ENCODE data around the gene LARP4B.
"Not testable (repeated sequence)": the region's sequence is repeated elsewhere in the genome, so short reads cannot be mapped to it uniquely, and the experiment has no call there.

Gene LARP4B

DNA sequence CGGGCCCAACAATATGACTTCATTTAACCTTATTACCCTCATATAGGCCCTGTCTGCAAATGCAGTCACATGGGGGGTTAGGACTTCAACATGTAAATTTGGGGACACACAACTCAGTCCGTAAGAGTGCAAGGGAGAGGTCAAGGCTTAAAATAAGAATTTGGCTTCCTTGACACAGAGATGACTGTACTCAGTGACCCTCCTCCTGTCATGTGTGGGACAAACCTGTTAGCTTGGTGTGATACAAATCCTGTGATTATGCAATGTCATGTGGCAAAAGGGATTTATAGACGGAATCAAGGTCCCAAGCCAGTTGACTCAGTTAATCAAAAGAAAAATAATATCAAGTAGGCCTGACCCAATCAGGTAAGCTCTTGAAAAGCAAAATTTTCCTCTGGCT is 30.8 kb upstream of the LARP4B start:
- intact Hi-C loops (cut with DNase I), result no loop called here

DNA sequence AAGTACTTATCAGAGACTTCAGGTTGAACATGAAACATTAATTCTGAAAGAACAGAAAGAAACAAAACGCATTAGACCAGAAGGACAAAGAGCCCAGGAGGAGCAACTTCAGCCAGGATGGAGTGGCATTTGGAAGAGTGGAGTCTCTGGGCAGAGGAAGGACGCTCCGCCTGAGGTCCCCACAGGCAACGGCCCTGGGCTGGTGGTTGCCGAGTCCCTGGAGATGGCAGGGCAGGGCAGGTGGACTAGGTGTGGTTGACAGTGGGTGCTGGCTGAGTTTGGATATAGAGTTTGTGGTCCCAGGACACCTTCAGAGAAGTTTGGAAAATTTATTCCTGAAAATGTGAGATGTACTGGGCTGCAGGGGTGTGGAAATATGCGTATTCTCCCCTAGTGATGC is 27.4 kb upstream of the LARP4B start:
- intact Hi-C loops (cut with DNase I), result no loop called here
- DNase-seq, result peak in 3 of 10 donors; percentile 32 to 57 (median 55)

More for the DNA sequence above, 30.8 kb upstream of the LARP4B start:
- DNase-seq, result peak in 1 of 10 donors; percentile 2

DNA sequence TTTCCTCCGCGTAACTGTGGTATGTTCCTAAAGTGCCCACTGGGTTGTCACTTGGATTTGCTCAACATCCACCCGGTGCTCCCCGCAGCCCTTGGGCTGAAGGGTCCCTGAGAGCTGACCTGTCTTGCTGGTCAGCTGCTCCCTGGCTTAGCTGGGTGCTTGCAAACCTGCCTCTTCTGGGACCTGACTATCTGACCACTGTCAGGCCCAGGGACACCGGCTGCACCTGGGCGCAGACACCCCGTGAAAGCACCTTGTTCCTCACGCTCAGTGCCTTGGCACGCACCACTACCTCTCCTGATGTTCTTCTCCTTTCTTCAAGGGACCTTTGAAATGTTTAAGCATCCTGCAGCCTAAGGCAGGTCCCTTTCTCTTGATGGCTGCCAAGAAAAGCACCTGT is 26.6 kb upstream of the LARP4B start:
- intact Hi-C loops (cut with DNase I), result no loop called here
- DNase-seq, result peak in 3 of 10 donors; percentile 42 to 69 (median 47)

DNA sequence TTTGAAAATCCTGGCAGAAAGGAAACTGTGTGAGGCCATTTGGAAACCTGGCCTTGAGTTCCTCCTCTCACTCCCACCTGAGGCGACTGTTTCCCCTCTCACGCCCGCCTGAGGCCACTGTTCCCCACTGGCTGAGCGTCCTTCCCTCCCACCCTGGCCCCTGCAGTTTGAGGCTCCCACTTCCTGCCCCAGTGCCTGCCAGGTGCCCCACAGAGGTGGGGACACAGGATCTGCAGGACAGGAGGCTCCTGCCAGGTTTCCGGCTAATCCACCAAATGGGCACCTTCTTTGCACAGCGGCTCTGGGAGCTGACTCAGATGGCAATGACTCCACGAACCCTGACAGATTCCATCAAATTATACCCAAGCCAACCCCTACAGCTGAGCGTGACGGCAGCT is 24.3 kb upstream of the LARP4B start:
- peak in 3 of 10 donors; percentile 21 to 49 (median 43) for DNase-seq
- intact Hi-C loops (cut with DNase I), result no loop called here

DNA sequence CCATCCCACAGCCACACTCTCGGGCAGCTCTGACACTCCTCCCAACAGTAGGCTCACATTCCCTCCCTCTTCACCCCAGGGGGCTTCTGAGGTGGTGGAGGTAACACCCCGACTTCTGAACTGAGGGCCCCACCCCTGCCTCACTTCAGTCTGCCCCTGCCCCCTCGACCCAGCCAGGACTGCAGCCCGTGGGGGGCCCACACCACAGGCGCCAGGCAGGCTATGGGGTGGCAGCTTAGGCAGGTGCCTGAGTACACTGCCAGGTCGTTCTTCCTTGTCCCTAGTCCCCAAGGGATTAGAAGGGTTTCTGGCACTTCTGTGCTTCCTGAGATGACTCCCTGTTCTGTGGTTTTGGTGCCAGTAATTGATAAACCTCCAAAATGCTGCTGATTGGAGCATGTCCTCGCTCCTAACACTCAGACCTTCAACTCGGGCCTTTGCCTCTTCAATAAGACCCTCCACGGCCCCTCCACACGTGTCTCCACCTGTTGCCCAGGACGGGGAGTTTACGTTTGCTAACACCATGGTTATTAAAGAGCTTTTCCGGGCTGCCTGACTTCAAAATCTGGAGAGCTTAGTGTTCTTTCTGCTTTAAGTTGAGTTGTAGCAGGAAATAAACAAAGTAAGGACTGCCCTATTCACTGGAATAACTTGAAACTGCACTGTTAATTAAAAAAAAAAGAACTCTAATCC is 23.8 kb upstream of the LARP4B start:
- peak in 3 of 10 donors; percentile 37 to 61 (median 38) for DNase-seq
- intact Hi-C loops (cut with DNase I), result no loop called here

DNA sequence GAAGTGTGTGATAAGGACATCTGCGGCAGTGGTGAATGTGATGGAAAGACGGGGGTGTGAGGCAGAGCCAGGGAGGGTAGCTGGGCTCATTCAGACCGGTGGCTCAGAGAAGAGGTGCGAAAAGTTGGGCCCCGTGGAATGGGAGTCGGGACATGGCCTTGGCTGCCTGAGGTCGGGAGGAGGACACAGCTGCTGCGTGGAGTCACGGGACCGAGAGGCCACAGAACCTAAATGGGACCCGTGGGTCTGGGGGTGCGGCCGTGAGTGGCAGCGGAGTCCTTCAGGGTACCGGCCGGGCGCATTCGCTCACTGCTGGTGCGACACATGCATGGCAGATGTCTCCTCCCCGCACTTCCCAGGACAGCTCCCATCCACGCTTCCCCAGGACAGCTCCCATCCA is 22.9 kb upstream of the LARP4B start:
- peak in 3 of 10 donors; percentile 42 to 62 (median 49) for DNase-seq
- intact Hi-C loops (cut with DNase I), result no loop called here

DNA sequence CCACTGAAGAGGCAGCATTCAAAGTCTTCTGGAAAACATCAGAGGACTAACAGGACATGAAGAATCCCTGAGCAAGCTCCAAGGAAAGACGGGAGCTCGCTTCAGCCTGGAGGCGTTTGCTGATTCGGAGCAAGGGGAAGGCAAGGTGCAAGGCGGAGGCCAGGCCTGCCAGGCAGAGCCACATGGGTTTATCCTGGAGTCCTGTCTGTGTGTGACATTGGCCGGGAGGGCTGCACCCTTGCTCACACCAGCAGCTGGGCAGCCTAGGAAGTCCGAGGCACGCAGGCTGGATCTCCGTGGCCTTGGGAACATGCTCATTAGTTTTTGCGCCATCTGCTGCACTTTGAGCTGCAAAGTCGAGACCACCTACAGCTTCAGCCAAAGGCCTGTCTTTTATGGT is 22.3 kb upstream of the LARP4B start:
- intact Hi-C loops (cut with DNase I), result no loop called here

DNA sequence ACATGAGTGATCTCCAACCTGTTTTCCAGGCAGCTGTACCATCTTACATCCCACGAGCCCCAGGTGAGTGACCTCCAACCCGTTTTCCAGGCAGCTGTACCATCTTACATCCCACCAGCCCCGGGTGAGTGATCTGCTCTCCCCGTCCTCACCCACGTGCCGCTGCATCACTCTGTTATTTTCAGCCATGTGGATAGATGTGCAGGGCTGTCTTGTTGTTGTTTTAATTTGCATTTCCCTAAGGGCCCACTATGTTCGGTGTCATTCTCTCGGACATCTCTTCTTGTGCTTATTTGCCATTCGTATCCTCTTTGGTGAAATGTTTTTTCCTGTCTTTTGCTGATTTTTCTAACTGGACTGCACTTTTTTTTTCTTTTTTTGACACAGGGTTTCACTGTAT is 17.9 kb upstream of the LARP4B start:
- intact Hi-C loops (cut with DNase I), result no loop called here
- DNase-seq, result peak in 2 of 10 donors; percentile 8 to 47

More for the DNA sequence above, 22.3 kb upstream of the LARP4B start:
- DNase-seq, result peak in 2 of 10 donors; percentile 42 to 53

DNA sequence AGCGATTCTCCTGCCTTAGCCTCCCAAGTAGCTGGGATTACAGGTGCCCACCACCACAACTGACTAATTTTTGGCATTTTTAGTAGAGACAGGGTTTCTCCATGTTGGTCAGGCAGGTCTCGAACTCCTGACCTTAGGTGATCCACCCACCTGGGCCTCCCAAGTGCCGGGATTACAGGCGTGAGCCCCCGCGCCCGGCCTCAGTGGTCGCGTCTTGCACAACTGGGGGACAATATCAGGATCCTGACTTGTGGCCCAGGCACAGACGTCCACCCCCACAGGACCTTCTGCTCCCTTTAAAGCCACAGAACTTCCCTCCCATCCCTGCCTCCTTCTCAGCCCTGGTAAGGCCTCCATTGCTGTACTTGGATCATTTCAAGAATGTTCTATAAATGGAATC is 16.8 kb upstream of the LARP4B start:
- peak in 3 of 10 donors; percentile 40 to 68 (median 52) for DNase-seq
- intact Hi-C loops (cut with DNase I), result no loop called here

DNA sequence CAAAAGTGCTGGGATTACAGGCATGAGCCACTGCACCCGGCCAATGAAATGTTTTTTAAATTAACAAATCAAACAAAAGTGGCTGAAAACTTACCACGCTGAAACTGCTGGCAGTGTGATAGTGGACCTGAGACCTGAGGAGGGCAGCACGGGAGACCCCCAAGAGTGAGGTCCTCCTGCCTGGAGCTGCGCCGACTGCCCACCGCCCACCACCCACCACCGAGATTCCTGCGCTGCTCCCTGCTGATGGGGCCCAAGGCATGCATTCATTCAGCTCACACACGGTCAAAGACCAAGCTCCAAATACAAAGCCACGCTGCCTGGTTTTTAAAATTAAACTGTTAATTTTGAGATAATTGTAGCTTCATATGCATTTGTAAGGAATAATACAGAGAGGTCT is 16.4 kb upstream of the LARP4B start:
- DNase-seq, result peak in 2 of 10 donors; percentile 33 to 59
- intact Hi-C loops (cut with DNase I), result no loop called here

DNA sequence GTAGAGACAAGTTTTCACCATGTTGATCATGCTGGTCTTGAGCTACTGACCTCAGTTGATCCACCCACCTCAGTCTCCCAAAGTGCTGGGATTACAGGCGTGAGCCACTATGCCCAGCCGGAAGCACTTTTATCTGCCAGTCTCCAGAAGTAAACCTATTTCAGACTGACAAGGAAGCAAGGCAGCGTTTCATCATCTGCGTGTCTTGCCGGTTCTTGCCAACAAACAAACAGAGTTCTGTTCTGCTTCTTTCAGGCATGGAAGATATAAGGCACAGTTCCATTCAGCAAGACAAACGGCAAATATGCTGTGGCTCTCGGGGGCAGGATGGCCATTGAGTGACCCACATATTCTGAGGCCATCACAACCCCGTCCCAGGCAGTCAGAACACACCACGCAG is 15.5 kb upstream of the LARP4B start:
- DNase-seq, result peak in 2 of 10 donors; percentile 20 to 51
- intact Hi-C loops (cut with DNase I), result no loop called here

DNA sequence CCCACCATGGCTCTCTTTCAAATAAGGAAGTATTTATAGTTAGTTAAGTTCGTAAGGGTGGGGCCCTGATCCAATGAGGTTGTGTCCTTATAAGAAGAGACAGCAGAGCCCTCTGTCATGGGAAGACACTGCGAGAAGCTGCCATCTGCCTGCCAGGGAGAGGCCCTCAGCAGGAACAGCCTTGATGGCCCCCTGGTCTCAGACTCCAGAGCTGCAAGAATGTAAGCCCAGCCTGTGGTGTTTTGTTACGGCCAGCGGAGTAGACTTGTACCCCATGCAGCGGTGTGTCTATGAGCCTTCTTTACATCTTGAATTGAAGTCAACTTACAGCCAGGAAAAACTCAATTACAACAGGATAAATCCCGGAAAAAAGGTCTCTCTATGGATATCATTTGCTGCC is 14.3 kb upstream of the LARP4B start:
- intact Hi-C loops (cut with DNase I), result no loop called here
- DNase-seq, result peak in 1 of 10 donors; percentile 33

DNA sequence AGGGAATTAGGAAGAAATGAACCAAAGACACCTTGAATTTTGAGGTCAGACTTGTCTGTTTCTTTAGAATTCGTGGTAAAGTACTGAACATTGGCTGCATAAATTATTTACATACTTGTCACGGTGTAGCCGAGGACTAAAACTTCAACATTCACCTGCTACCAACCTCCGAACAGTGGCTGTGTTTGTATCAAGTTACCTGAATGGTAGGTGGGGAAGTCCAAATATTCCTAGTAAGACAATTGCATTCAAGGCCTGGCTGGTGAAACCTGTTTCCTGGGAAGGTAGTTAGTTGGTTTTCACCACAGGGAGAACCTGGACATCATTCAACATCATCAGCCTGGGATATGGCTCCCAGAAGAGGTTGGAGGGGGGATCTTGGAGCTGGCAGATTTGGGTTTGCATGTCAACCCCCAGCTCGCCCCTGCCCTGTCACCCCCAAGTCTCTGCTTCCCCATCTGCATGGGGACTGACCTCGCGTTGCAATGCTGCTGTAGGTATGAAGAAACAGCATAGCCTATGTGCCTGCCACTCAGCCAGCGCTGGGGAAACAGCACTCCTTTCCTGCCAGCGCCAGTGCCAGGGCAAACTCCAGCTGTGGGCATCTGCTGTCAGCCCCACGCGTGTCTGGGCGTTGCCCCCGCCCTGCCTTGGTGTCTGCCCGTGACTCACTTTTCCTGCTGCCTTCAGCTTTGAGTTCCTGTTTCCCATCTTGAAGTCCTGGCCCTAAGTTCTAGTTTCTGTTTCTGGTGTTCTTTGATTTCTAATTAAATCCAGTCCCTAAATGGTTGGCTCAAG is 12.7 kb upstream of the LARP4B start:
- intact Hi-C loops (cut with DNase I), result no loop called here
- peak in 3 of 10 donors; percentile 39 to 81 (median 46) for DNase-seq

DNA sequence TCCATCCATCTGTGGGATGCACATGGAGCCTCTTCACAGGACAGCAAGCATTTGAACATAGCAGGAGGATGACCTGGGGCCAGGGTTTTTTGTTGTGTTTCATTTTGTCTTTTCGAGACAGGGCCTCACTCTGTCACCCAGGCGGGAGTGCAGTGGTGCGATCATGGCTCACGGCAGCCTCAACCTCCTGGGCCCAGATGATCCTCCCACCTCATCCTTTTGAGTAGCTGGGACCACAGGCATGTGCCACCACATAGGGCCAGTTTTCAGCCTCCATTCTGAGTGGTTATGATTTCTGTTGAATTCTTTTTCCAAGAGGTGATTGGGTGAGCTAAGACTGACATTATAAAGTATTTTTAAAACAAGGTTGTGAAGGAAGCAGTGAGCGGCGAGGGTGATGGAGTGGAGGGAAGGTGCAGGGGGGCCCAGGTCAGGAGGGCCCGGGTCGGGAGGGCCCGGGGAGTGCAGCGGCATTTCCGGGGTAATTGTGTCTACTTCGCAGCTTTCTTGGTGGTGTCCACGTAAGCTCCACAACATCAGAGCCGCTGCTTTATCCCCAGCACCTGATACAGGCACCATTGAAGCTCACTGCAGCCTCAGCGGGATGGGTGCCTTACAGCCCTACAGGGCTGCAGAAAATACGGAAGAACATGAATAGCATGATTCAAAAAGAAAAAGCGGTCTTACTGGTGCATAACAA is 12.0 kb upstream of the LARP4B start:
- DNase-seq, result peak in 2 of 10 donors; percentile 36 to 50
- intact Hi-C loops (cut with DNase I), result no loop called here

DNA sequence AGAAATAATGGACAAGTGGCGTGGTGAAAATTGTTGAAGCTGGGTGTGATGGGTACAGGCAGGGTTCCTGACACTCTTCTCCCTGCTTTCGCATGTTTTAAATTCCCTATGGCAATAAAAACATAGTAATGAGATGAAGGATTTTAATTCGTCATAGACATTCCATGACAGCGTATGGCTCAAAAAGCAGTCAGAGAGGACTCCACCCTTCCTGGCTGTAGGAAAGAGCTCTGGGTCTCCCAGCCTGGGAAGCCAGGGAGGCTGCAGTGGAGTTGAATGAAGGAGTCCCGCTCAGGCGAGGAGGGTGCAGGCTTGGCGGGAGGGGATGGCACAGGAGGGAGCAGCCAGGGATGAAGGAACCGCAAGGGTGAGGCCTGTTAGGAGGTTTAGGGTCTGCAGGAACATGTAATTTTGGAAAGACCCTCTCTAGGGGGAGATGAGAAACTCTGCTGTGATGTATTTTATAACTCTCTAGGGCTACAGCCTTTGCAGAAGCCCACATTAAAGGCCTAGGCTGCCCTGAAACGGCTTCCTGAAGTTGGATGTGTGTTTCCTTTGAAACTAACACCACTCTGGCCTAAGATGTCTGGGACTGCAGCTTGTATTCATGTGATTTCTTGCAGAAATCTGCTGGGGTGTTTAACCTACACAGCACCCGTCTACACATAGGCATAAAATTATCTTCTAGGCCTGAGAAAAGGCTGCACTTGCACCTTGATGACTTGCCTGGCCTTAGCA is 7.6 kb upstream of the LARP4B start:
- DNase-seq, result peak in 1 of 10 donors; percentile 22
- intact Hi-C loops (cut with DNase I), result no loop called here

DNA sequence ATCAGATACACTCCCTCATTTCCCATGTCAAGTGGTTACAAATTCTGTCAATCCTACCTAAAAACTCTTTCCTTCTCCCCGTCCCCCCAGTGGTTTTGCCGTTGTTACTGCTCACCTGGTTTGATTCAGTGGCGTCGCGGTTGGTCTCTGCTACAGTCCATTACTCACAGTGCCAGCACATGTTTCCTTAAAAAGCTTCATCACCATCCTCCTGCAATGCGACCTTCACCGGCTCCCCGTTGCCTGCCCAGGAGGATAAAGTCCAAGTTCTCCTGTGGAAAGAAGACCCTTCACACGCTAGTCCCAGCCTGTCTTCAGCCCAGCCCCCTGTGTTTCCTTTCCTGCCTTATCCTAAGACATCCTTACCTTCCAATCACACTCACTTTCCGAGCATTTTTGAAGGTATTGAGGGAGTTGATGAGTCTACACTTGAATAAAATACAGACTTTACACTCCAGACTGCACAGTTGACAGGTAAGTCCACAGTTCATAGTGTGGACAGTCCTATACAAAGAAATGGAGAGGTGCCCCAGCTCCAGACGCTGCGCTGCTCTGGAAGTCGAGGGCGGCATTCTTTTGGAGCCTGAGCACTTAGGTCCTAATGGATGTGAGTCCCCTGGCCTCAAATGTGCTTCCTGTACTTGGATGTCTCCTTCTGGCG is 3.4 kb upstream of the LARP4B start:
- peak in 1 of 10 donors; percentile 31 for DNase-seq
- intact Hi-C loops (cut with DNase I), result no loop called here

DNA sequence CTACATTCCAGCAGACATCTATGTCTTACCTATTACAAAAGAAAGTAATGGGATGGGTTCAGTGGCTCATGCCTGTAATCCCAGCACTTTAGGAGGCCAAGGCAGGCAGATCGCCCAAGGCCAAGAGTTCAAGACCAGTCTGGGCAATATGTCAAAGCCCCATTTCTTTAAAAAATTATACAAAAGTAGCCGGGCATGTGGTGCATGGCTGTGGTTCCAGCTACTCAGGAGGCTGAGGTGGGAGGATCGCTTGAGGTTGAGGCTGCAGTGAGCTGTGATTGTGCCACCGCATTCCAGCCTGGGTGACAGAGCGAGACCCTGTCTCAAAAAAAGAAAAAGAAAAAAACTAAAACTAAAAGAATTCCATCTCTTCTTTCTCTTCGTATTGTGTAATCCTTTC is 2.7 kb upstream of the LARP4B start:
- intact Hi-C loops (cut with DNase I), result not testable (repeated sequence)
- peak in 1 of 10 donors; percentile 40 for DNase-seq

DNA sequence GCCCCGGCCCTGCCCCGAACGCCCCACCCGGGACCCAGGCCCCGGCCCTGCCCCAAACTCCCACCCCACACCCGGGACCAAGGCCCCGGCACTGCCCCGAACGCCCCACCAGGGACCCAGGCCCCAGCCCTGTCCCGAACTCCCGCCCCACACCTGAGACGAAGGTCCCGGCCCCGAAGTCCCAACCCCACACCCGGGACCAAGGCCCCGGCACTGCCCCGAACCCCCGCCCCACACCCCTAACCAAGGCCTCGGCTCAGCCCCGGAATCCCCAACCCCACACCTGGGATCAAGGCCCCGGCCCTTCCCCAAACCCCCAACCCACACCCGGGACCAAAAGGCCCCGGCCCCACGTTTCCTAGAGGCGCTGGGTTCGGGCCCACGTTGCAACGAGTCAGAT is 1.1 kb upstream of the LARP4B start:
- peak in 2 of 10 donors; percentile 9 to 66 for DNase-seq
- intact Hi-C loops (cut with DNase I), result loop anchor here (2.0 kb wide), 2 partner anchors 56 to 116 kb away; partner anchors contain the start of genes GTPBP4 and IDI1

DNA sequence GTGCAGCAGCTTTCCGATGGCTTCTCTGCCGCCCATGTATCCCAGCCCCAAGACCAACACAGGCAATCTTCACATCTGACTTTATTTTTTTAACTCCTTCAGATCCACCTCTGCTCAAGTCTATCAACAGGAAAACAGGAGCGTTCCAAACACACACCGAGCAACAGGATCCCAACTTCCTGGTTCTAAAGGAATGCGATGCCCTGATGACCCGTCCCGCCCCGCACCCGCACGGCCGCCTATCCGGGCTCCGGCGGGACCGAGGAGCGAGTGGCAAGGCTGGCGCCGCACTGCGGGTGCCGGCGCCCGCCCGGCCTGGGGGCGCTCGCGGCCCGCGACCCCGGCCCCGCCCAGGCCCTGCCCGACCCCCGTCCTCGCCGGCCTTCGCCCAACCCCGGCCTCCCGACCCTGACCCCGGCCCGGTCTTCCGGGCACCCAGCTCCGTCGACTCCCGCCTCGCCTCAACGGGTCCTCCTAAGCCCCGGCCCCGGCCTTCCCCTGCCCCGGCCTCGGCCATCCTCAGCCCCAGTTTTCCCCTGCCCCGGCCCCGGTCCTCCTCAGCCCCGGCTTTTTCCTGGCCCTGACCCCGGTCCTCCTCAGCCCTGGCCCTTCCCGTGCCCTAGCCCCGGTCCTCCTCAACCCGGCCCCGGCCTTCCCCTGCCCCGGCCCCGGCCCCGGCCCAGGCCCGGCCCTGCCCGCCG is 730 bp downstream of the LARP4B start:
- intact Hi-C loops (cut with DNase I), result no loop called here
- DNase-seq, result peak in 3 of 10 donors; percentile 11 to 83 (median 72)
